NCI-H128 (cell line): ENCODE data around the gene ZNF609.
"Not testable (repeated sequence)": the region's sequence is repeated elsewhere in the genome, so short reads cannot be mapped to it uniquely, and the experiment has no call there.

Source experiments
- DNase-seq: peaks from one replicate; lab custom pipeline; 2025; ENCODE audit not compliant: unreplicated experiment; lab: John Stamatoyannopoulos, UW

Gene ZNF609

GRCh38 chr15:64617727-64618126 is 157.3 kb downstream of the ZNF609 start:
- DNase-seq, result no peak

- no peak for DNase-seq
Measured at GRCh38 chr15:64618138-64618537, 157.8 kb downstream of the ZNF609 start.

GRCh38 chr15:64618540-64618939 is 158.2 kb downstream of the ZNF609 start:
- DNase-seq, result no peak

- DNase-seq, result no peak
Measured at GRCh38 chr15:64619880-64620839, 159.8 kb downstream of the ZNF609 start.

GRCh38 chr15:64621056-64621455 is 160.7 kb downstream of the ZNF609 start:
- DNase-seq, result no peak

GRCh38 chr15:64622410-64623260 is 162.3 kb downstream of the ZNF609 start:
- DNase-seq, result no peak

GRCh38 chr15:64623347-64623996 is 163.1 kb downstream of the ZNF609 start:
- no peak for DNase-seq

GRCh38 chr15:64624242-64624641 is 163.9 kb downstream of the ZNF609 start:
- DNase-seq, result no peak

- no peak for DNase-seq
Measured at GRCh38 chr15:64629063-64629462, 168.7 kb downstream of the ZNF609 start.

- no peak for DNase-seq
Measured at GRCh38 chr15:64630396-64631107, 170.2 kb downstream of the ZNF609 start.

GRCh38 chr15:64632639-64633038 is 172.3 kb downstream of the ZNF609 start:
- DNase-seq, result not testable (repeated sequence)

GRCh38 chr15:64633332-64633731 is 173.0 kb downstream of the ZNF609 start:
- DNase-seq, result no peak

GRCh38 chr15:64634027-64634426 is 173.6 kb downstream of the ZNF609 start:
- DNase-seq, result no peak

GRCh38 chr15:64634576-64635498 is 174.5 kb downstream of the ZNF609 start:
- DNase-seq, result no peak

GRCh38 chr15:64635499-64636495 is 175.4 kb downstream of the ZNF609 start:
- no peak for DNase-seq

- no peak for DNase-seq
Measured at GRCh38 chr15:64636556-64636955, 176.2 kb downstream of the ZNF609 start.

GRCh38 chr15:64637412-64637811 is 177.0 kb downstream of the ZNF609 start:
- no peak for DNase-seq

GRCh38 chr15:64639744-64640143 is 179.4 kb downstream of the ZNF609 start:
- DNase-seq, result not testable (repeated sequence)
